ENCODE results near the gene MAST2.

MAST2 gene

DNA sequence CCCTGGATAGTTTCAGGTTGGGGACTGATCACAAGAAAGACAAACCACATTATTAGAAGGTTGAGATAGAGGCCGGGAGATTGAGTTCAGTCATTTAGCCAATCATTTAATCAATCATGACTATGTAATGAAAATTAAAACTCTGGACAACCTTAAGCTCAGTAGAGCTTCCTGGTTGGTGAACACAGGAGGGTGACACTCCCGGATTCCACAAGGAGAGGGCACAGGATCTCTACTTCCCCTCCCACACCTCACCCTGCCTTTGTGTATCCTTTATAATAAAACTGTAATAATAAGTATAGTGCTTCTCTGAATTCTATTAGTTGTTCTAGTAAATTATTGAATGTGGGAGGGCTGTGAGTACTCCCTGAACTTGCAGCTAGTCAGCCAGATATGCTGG lies 178.9 kb downstream of the MAST2 start:
- no peak for DNase-seq (ENCODE audit: low spot score)

DNA sequence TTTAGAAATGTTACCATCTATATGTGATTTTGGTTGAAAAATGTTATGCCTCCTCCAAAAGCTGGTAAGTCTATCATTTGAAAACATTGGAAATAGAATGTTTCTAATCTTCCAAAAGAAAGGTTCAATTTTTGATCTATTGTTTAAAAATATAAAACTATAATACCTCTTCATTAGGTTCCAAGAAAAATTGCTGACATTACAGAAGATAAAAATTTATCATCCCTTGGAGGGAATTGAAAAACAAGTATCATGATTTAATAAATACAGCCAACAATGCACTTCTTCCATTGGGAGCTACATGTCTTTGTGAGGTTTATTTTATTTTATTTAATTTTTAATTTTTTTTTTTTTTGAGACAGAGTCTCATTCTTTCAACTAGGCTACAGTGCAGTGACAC lies 180.6 kb downstream of the MAST2 start:
- DNase-seq (ENCODE audit: low spot score): no peak

DNA sequence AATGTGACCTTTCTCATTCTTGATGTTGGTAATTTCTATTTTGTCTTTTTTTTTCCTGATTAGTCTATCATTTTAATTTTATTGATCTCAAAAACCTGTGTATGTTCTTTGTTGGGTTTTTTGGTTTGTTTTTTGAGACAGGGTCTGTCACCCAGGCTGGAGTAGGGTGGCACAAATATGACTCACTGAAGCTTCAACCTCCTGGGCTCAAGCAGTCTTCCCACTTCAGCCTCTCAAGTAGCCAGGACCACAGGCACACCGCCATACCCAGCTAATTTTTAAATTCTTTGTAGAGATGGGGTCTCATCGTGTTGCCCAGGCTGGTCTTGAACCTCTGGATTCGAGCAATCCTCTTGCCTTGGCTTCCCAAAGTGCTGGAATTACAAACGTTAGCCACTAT lies 183.8 kb downstream of the MAST2 start:
- DNase-seq (ENCODE audit: low spot score): no peak

DNA sequence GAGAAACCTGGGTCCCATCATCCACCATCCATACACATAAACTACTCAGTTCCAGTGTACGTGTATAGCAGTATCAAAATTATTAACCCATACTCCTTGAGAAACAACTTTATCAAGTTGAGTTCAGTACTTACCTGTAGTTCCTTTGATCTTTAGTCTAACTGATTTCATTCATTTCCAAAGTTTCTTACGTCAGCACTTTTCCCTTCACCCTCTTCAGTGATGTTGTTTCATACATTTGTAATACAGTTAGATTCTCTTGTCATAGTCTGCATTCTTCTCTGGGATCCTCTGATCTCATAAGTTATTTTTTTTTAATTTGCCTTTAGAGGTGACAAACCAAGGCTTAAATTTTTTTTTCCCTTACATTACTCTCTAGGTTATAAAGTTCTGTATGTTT lies 185.8 kb downstream of the MAST2 start:
- no peak for DNase-seq (ENCODE audit: low spot score)

DNA sequence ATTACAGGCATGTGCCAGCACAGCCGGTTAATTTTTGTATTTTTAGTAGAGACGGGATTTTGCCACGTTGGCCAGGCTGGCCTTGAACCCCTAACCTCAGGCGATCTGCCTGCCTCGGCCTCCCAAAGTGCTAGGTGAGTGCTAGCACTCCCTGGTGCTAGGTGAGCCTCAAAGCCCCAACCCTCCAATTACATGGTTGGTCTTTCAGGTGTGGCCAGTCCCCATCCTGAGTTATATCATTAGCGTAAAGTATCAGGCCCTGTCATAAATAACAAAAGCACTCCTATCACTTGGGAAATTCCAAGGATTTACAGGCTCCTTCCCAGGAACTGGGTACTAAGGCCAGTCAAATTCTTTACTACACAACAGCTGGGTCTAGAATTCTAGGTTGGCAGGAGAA lies 191.0 kb downstream of the MAST2 start:
- DNase-seq (ENCODE audit: low spot score): no peak

DNA sequence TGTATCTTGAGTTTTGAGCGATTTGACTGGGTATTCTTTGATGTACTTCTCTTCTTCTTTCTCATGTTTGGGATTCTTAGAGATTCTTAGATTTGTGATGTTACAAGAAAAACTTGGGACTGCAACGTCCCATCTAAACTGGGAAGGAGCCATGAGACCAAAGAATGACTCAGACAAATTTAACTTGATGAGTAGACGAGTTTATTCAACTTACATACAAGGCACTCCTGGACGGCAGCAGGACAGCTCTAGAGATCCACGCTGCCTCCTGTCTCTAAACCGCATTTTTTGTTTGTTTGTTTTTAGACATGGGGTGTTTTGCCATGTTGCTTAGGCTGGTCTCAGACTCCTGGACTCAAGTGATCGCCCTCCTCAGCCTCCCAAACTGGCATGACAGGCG lies 191.9 kb downstream of the MAST2 start:
- no peak for DNase-seq (ENCODE audit: low spot score)

DNA sequence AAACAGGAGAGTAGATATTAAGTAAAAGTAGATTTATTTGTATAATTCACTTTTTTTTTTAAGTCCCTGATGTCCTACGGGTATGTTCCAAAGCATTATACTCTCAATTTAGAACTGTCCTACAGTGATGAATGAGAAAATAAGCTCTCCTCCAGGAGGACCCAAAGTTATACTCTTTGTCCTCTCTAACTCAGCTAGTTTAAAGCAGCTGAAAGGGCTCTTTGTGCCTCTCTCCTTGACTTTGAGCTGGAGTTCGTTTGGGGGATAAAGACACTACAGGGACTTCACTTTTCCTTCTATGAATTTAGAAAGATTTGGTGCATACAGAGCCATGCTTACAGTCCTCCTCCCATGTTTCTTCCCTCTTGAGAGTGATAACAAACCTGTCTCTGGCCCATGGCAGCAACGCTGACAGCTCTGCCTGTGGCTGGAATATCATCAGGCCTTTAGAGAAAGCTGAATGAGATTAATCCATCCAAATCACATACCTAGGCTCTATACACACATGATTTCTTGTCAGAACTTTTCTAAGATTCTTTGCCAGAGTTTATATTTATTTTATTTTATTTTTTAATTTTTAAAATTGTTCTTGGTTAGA lies 194.7 kb downstream of the MAST2 start:
- DNase-seq (ENCODE audit: low spot score): no peak

DNA sequence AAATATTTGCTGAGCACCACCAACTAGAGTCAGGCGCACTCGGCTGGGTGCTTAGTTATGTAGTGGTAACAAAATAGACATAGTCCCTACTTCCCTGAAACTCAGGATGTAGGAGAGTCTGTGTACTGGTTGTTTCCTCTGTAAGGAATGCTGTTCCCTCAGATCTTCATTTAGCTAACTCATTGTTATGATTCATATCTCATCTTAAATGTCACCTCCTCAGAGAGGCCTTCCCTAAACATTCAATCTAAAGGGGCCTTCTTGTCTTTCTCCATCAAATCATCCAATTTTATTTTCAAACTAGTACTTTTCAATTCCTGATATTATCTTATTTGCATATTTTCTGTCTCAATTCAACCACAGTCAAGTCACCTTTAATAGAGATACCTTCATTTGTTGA lies 196.1 kb downstream of the MAST2 start:
- DNase-seq (ENCODE audit: low spot score): no peak

DNA sequence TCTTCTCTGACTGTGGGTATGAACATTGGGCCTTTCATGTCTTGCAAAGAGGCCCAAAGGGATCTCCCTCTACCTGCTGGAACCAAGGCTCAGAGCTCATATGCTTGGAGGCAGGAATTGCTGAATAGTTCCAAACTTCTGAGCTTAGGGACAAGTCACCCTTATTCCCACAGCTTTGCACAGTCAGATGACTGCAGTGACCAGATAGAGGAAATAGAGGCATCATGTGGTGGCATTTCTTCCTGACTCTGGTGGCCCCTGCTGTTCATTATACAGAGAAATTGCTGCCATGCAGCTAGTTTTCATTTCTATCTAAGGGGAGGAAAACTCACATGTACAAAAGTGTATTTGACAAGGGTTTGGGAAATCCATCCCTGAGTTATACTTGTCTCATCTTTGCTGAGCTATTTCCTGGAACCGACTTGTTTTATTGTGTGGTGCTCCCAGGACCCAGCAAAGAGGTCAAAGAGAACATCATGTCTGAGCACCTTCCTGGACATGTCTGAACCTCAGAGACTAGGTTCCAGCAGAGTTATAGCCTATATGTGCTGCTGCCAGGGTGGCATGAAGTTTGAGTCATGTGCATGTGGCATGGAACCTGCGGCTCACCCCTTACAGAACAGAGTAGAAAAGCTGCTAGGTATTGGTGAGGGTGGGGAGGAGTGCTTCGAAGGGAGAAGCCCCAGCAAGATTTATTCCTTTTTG lies 197.8 kb downstream of the MAST2 start:
- DNase-seq (ENCODE audit: low spot score): no peak

DNA sequence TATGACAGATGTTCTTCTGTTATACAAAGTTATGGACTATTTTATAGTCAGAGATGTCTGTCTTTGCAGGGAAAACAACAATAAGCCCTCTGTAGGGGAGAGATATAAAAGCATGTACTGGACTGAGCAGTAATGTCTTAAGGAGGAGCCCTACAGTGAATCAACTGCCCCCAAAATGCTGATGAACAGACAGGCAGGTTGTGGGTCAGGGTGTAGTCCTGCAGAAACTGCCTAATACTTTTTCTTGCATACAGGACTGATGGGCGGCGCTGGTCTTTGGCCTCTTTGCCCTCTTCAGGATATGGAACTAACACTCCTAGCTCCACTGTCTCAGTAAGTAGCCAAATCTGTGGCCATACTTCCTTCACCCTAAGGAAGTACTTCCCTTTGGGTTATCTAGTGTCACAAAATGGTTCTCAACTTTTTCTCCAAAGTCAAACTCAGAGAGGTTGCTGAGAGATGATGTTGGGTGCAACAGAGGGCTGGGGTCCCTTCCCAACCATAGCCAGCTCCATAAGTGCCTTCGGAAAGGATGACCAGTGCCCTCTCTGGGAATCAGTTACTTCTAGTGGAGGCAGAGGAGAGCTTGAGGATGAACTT lies 199.2 kb downstream of the MAST2 start:
- DNase-seq (ENCODE audit: low spot score): no peak

DNA sequence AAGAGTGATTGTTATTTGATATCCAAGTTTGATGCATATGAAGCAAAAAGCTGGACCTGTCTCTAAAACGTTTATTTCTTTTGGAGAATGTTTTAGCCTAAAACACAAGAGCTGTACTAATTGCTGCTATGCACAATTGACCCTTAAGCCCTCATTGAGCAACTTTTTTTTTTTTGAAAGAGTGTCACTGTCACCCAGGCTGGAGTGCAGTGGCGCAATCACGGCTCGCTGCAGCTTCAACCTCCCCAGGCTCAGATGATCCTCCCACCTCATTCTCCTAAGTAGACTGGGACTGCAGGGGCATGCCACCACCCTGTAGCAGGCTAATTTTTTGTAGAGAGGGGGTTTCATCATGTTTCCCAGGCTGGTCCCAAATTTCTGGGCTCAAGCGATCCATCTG lies 199.9 kb downstream of the MAST2 start:
- DNase-seq (ENCODE audit: low spot score): no peak

DNA sequence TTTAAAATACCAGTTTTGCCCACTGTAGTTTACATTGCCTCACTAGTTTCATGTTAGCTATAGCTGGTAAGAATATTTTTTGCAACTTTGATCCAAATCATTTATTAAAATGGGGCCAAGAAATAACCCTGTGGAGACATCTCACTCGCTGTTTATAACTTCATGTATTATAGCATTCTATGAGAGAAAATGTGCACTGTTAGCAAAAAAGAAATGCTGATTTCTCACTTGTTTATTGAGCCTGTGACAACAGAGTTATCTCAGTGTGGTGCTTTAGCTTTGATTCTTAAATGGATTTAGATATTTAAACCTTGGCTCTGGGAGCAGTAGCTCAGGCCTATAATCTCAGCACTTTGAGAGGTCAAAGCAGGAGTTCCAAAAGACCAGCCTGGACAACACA lies 201.1 kb downstream of the MAST2 start:
- no peak for DNase-seq (ENCODE audit: low spot score)

DNA sequence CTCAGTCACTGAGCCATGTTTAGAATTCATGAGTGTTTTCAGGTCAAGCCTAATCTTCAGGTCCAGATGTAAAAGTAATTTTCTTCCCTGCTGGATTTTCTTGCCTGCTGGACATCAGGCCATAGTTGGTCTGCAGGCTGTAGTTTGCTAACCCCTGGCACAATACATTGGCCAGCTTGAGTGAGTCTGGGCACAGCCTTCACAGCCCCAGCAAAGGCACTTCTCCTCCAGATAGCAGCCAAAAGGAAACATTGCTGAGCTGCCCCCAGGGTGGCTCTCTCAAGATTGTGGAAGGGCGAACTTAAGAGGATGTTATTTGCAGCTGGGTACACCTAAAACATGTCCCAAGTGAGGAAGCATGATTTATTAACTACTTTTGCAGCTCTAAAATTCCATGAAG lies 202.2 kb downstream of the MAST2 start:
- no peak for DNase-seq (ENCODE audit: low spot score)

DNA sequence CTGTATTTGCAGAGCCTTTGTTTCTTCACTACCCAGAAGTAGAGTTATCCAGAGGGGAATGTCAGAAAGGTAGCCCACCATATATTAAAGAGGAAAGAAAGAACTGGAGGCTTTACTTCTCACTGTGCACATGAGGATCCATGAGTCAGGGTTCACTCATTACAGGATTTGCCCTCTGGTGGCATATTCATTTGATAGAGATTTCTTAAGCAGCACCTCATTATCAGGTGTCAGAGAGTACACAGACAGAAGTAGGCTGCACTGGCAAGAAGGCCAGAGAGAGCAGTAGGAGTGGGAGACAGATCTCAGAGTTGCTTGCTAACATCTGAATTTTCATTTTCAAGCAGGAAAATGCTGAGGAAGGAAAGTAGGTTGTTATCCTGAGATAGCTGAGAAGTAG lies 205.2 kb downstream of the MAST2 start:
- DNase-seq (ENCODE audit: low spot score): no peak

DNA sequence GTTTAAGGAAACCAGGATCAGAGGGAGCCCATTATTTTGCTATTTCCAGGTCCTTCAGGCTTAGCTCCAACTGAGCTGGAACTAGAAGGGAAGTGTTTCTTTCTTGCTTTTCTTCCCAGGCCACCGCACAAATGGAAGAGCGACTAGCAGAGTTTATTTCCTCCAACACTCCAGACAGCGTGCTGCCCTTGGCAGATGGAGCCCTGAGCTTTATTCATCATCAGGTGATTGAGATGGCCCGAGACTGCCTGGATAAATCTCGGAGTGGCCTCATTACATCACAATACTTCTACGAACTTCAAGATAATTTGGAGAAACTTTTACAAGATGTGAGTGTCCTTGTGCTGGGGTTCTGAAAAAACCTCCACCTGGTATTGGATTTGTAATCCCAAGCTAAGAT lies 207.2 kb downstream of the MAST2 start:
- DNase-seq (ENCODE audit: low spot score): no peak

DNA sequence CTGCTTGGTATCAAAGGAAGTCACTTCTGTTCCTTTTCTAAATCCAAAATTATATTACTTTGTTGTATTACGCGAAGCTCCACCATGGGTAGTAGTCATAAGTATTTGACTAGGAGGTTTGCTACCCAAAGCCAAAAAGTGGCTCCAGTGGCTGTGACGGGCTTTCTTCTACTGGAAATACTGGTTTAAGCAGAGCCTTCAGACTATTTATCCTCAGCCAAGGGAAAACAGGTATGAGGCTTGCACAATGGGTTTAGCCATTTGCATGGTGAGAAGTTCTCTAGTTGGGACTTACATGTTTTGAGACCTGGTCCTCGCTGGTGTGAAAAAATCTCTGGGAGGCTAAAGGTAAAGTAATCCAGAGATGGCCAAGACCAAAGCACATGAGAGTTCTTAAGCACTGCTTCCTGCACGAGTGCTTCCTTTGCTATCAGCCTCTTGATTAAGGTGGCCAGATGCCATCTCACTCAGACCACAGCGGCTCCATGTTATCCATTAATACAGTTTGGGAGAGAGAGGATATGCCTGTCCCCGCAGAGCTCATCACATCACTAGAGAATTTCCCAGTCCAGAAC lies 207.8 kb downstream of the MAST2 start:
- no peak for DNase-seq (ENCODE audit: low spot score)

DNA sequence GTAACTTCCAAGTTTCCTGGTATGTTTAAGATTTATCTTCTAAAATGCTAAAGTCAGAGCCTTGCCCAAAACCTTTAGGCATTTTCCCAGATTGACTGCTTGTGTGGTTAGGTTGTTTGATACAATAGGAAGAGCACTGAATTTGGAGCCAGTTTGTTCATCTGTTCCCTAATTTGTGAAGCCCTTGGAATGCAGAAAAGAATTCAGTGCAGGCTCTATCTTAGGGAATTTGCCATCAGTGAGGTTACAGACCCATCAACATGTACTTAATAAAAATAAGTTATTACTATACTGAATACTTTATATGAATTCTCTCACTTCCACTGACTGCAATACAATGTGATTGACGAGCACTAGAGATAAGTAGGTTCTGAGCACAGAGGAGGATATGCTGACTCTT lies 208.8 kb downstream of the MAST2 start:
- no peak for DNase-seq (ENCODE audit: low spot score)

DNA sequence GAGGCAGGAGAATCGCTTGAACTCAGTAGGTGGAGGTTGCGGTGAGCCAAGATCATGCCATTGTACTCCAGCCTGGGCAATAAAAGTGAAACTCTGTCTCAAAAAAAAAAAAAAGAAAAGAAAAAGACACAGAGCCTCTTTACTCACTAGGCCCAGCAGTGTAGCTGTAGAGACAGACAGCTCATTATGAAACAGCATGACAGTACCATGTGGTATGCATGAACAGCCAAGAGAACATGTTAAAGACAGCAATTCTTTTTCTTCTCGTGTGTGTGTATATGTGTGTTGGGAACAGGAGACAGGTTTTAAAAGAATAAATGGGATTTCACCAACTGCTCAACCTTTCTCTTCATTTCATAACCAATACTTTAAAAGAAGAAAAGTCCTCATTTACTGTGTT lies 210.2 kb downstream of the MAST2 start:
- no peak for DNase-seq (ENCODE audit: low spot score)

DNA sequence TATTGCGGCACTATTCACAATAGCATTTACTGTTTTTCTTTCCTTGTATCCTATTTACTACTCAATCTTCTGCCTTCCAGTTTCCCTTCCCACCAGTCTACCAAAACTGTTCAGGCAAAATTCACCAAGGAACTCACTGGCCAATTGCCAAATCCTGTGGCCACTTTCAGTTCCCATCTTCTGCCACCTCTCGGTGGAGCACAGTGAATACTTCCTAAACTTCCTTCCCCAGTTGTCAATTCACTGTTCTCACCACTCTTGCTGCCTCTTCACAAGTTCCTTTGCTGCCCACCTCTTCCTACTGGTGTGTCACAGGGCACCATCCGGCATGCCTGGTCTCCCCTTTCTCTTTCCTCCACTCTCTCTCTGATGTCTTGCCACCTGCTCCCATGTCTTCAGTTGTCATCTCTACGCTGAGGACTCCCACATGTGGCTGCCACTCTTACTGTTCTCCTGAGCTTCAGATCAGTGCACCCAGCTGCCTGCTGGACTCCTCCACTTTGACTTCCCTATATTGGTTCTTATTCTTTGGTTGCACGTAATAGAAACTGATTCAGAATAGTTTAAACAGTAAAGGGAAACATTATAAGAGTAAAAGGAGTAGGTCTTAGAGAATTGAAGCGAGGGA lies 214.6 kb downstream of the MAST2 start:
- DNase-seq (ENCODE audit: low spot score): no peak

DNA sequence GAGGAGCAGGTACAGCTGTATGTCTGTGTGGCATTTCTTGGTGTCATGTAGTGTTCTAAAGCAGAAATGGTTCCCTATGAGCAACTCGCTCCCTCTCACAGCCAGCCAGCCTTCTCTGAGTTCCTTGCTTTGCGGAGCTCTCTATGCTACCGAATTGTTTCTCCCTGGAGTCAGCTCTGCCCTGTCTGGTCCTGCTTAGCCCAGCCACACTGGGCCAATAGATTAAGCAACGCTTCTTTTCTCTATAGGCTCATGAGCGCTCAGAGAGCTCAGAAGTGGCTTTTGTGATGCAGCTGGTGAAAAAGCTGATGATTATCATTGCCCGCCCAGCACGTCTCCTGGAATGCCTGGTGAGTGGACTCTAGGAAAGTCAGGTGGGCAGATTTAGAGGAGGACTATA lies 215.9 kb downstream of the MAST2 start:
- DNase-seq (ENCODE audit: low spot score): no peak

DNA sequence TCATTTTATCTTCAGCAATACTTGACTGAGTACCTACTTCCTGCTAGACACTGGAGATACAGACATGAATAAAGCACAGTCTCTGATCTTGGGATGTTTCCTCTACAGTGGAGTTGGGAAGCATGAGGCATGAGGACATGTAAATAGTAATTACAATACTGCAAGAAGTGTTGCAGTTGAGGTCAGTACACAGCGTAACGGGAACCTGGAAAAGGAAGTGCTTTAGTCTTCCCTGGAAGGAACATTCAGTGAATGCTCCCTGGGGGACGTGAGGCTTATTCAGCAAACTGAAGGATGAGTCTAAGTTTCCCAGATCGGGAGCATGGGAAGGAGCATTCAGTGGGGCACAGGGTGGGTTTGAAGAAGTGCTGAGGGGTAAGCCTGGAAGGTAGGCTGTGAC lies 216.6 kb downstream of the MAST2 start:
- DNase-seq (ENCODE audit: low spot score): no peak

DNA sequence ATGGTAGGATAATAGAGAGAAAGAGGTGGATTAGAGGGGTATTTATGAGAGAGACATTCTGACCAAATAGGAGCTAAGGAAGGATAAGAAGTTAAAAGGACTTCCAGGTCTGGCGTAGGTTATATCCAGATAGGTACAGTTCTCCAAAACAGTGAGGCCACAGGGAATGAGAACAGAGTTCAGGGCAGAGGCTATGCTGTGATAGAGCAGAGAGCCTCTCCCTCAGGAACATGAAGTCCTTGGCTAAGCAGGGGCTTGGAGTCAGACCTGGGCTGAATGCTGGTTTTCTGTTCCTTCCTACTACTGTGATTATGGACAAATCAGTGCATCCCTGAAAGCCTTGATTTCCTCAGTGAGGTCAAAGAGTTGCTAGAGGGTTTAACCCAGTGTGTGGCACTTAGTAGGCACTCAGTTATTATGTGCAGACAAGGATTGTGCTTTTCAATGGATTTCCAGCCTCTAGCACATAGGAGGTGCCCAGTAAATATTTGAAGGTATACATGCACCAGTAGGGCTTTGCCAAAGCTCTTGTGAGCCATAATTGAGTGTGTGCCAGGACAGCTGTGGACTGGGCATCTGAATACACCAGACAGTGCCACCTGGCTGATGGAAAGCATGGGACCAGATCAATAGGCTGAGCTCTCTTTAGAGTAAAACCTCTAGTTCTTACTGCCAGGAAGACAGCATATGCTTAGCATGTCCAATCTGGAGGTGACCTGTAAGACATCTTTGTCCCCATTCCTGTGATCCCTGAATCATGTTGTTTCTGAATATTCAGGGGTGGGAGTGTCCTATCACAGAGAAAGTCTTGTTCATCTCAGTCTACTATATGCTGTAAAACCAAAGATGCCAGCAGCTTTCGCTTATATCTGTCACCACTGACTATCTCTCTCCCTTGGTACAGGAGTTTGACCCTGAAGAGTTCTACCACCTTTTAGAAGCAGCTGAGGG lies 217.9 kb downstream of the MAST2 start:
- DNase-seq (ENCODE audit: low spot score): no peak

Data from activated CD4-positive, alpha-beta T cell treated with anti-CD3 and anti-CD28 coated beads, Interleukin-2, Interleukin-4, amounts not matched to agents 100 ng/mL and 50 ng/mL, durations not matched to agents 16 hours and 8 hours (primary cell).